Measurements from ENCODE around the gene NFE2L1. TPM values are rescaled to one million over a fixed set of nuclear protein-coding genes. Genes with fewer than 3 reads are reported as not detected.

Gene NFE2L1
- total RNA-seq, 1 experiment from 2014 or later = 161 TPM

- TF ChIP-seq CTCF (conservative IDR thresholded peaks at IDR 0.05) = no peak
- H3K27me3 Mint-ChIP-seq (ENCODE audit: low read depth) = no peaks in the 10 kb centered on the region; the same call in 1 of the 2 replicates
- Histone ChIP-seq H2BK120ac (ENCODE audit: low read depth, low read length, poor library complexity, severe bottlenecking) (no peak overlapping the region), H3K27me3 (ENCODE audit: insufficient read depth, low read length) (no peaks in the 10 kb centered on the region), H3K18ac (ENCODE audit: insufficient read length, low read depth, low read length) (peak overlapping the region; percentile 96), H3T11ph (ENCODE audit: low read length) (no peak overlapping the region), H4K5ac (ENCODE audit: insufficient read length, low read depth, low read length) (peak overlapping the region; percentile 81), H2AFZ (ENCODE audit: low read length) (no peak overlapping the region), H3K27ac (ENCODE audit: insufficient read length, low read depth, low read length) (peak overlapping the region; percentile 48), H3K56ac (ENCODE audit: insufficient read length, low read depth, low read length) (peak overlapping the region; percentile 46), H3K4ac (ENCODE audit: low read depth, low read length) (no peak overlapping the region; the same call in 1 of the 2 replicates), H2BK15ac (ENCODE audit: low read depth, low read length) (no peak overlapping the region), H3K14ac (ENCODE audit: insufficient read depth, low read length) (peak overlapping the region; percentile 95), H2BK5ac (ENCODE audit: insufficient read length, low read length) (peak overlapping the region; percentile 14), H3K9me3 (ENCODE audit: control insufficient read depth, low read depth, low read length) (no peaks in the 10 kb centered on the region), H3K79me1 (ENCODE audit: insufficient read depth, low read depth, low read length, poor library complexity, severe bottlenecking) (no peaks in the 10 kb centered on the region), H2AK5ac (ENCODE audit: insufficient read length, low read length) (no peak overlapping the region), H4K20me1 (ENCODE audit: control insufficient read depth, insufficient read depth, insufficient read length) (no peaks in the 10 kb centered on the region), H4K8ac (replicated peaks; ENCODE audit: insufficient read length, low read depth, low read length) (no peak overlapping the region), H3K9ac (ENCODE audit: extremely low read depth, insufficient read length, low read length) (peak overlapping the region; percentile 92), H3K23ac (ENCODE audit: insufficient read length, low read depth, low read length) (no peak overlapping the region), H3K23me2 (ENCODE audit: insufficient read length, low read depth, low read length, poor library complexity, severe bottlenecking) (peaks cover 11% of the 10 kb centered on the region), H4K91ac (ENCODE audit: insufficient read length, low read depth, low read length) (no peak overlapping the region), H2BK20ac (ENCODE audit: low read depth, low read length, poor library complexity, severe bottlenecking) (no peak overlapping the region), H3K79me2 (ENCODE audit: insufficient read depth, low read length) (peaks cover 14% of the 10 kb centered on the region; the same call in 1 of the 2 replicates), H2BK12ac (ENCODE audit: insufficient read length, low read depth, low read length) (no peak overlapping the region), H3K4me2 (ENCODE audit: insufficient read depth, insufficient read length, low read length) (peak overlapping the region; percentile 93), H3K4me1 (ENCODE audit: insufficient read depth, low read length) (peaks cover 3% of the 10 kb centered on the region; the same call in 1 of the 2 replicates)
- peak overlapping the region; percentile 99 to 100 (median 100) for H3K27ac Mint-ChIP-seq
- WGBS (ENCODE audit: extremely low coverage, insufficient read length, low lambda C conversion rate) = no CpG with 5 or more reads among the region's 26 CpGs
- peaks cover 44 to 54% of the 10 kb centered on the region in 2 experiments for H3K4me1 Mint-ChIP-seq
- H3K9me3 Mint-ChIP-seq = no peaks in the 10 kb centered on the region; a peak in 1 of 5 replicates
- H3K4me3 Mint-ChIP-seq = peak overlapping the region; percentile 89 to 94
- peaks cover 13 to 21% (median 18%) of the 10 kb centered on the region in 3 experiments for H3K36me3 Mint-ChIP-seq (ENCODE audit: insufficient read depth in 1 of 3, low read depth in 3 of 3)
- DNase-seq = no peak
Observed at GRCh38 chr17:48047113-48047740, 932 bp upstream of the NFE2L1 start.

Data from H9 (cell line).